ENCODE results near the gene COX7B.

DNA sequence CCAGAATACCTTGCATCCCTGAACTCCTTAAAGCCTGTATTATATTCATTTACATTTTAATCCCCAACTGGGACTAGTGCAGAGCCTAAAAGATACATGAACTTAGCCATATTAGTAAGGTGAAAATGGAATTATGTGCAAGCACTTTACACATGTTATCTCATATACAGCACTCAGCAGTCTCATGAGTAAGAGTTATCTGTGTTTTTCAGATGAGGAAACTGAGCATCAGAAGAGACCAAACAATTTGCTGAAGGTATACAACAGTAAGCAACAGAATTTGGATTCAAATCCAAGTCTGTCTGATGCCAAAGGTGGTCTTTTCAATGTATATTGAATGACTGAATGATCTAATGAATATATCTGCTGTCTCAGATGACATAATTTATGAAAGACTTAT, 23.5 kb downstream of the COX7B start:
- TF ChIP-seq POLR2A (IDR thresholded peaks at IDR 0.05; ENCODE audit: low read length) (no peak), GATA1 (IDR thresholded peaks at IDR 0.05; ENCODE audit: low read depth, low read length) (no peak)
